GM12878 (cell line): ENCODE results near the gene MFSD12.

ENCODE experiments used
- ETV6 ChIP-seq, 2 experiments: fragments of 450-650 bp in 1 of 2; IDR thresholded peaks in 1 of 2; conservative IDR thresholded peaks in 1 of 2; 2 replicates each; pipeline ENCODE4 v1.6.1; 2014; ENCODE audit warnings: antibody characterized with exemption in 1 of 2, borderline replicate concordance in 1 of 2, low read depth in 1 of 2, mild to moderate bottlenecking in 1 of 2, moderate library complexity in 1 of 2
- POU2F2 ChIP-seq: IDR thresholded peaks from 3 replicates; pipeline ENCODE4 v1.6.1; 2011; ENCODE audit warnings: low read depth, mild to moderate bottlenecking, low read length, borderline replicate concordance
- TF ChIP-seq, protein P1 (sequence below): IDR thresholded peaks from 2 replicates; pipeline ENCODE4 v1.6.1; 2011; ENCODE audit warnings: low read depth, mild to moderate bottlenecking, low read length, moderate library complexity, borderline replicate concordance; ENCODE audit errors: extremely low read depth

DNA sequence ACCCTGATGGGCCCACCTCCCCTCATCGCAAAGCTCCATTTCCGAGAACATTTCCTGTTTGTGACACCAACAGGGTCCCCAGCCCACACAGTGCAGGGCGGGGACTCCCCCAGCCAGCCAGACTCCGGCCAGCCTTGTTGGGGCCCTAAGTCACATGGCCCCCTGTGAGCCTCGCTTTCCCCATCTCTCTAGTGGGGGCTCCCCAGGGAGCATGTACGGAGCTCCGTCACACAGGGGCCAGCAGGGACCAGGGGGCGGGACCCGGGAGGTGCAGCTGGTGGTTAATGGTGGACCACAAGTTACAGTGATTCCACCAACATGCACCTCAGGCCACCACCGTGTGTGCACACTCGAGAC is 47.6 kb upstream of the MFSD12 start:
- TF ChIP-seq ETV6 (conservative IDR thresholded peaks at IDR 0.05 in 1 of 2, IDR thresholded peaks at IDR 0.05 in 1 of 2; ENCODE audit: borderline replicate concordance in 1 of 2, low read depth in 1 of 2) (no peak), POU2F2 (no peak)
- TF ChIP-seq, protein P1, sequence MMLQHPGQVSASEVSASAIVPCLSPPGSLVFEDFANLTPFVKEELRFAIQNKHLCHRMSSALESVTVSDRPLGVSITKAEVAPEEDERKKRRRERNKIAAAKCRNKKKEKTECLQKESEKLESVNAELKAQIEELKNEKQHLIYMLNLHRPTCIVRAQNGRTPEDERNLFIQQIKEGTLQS, result no peak
